Hepatic stellate cell (primary cell): ENCODE results near the gene PLAC8L1.
A peak's percentile ranks its signal among the peaks of the same experiment; 100 is the strongest.

ENCODE experiments used
- DNase-seq: peaks from one replicate; pipeline ENCODE4 v3.0.0; 2011; ENCODE audit warnings: low spot score

PLAC8L1 gene

DNA sequence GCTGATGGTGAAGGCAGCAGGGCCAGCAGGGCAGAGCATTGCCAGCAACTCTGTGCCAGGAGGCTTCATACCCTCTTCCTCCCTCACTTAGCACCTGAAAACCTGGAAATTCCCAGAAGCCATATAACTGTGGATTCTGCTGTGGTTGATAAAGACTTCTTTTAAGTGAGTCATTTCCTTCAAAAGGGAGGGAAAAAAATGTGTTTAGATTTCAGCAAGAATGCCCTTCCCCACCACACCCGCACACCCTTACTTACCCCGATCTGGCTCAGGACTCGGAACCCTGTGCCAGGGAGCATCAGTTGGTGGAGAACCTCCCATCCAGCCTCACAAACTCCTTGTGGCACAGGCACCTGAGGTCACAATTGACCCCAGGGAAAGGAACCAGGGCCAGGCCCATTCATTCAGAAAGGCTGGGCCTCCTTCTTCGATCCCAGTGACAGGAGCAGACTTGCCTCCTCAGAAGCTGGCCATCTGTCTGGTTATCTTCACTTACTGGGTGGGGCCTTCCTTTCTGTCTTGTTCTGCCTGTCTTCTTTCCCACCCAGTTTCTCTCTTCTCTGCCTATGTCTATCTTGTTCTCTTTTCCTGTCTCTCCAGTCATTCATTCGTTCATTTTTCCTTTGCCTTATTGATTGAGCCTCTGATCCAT, 62.6 kb downstream of the PLAC8L1 start:
- DNase-seq = peak; percentile 65

DNA sequence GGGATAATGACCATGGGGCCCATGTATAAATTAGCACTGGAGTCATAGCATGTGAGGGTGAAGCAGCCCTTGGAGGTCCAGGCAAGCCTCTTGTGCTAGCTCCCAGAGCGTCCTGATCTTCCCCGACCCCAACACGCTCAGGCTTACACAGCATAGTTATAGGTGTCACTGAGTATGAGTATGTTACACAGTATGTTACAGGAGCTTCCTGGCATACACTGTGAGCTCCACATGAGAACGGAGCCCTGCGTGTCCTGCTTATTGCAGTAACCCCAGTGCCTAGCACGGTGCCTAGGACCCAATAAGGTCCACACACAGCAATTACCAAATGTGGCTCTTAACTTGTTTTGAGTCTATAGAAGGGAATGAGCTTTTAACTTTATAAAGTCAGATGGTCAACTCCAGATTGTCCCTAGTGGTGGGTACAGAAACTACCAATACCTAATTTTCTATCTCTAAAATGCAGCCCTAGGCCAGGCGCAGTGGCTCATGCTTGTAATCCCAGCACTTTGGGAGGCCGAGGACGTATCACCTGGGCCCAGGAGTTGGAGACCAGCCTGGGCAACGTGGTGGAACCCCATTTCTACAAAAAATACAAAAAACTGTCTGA, 64.1 kb downstream of the PLAC8L1 start:
- peak; percentile 24 for DNase-seq

GRCh38 chr5:146040527-146040926, 64.8 kb downstream of the PLAC8L1 start:
- DNase-seq = no peak

DNA sequence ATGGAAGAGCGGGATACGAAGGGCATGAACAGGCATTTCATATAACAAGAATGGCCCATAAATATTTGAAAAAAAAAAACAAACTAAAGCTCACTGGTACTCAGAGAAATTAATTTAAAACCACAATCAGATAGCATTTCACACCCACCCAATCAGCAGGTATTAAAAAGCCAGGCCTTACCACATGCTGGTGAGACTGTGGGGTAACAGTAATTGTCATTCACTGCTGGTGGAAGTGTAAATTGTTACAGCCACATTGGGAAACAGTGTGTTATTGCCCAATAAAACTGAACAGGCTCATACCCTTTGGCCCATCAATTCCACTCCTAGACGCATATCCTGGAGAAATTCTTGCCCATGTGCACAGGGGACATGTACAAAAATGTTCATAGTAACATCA, 66.0 kb downstream of the PLAC8L1 start:
- DNase-seq = no peak

DNA sequence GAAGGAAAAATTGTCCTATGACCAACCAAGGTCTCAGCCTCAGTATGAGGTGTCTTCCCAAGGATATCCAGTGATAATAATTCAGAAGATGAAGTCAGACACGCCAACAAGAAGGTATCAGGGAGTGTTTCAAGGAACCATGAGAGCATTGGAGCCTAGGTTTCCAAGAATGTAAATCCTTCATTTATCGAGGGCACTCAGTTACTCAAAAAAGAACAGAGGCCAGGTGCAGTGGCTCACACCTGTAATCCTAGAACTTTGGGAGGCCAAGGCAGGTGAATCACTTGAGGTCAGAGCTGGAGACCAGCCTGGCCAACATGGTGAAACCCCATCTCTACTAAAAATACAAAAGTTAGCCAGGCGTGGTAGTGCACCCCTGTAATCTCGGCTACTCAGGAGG, 70.8 kb downstream of the PLAC8L1 start:
- no peak for DNase-seq
